Central memory CD8-positive, alpha-beta T cell (primary cell): ENCODE results near the gene PADI2.
"Not testable (repeated sequence)": the region's sequence is repeated elsewhere in the genome, so short reads cannot be mapped to it uniquely, and the experiment has no call there.

ENCODE experiments used
- ATAC-seq: fragments of 150-1000 bp; cut with Tn5 transposase; replicated peaks from 2 replicates; pipeline ENCODE4 v1.10.0; 2022; ENCODE audit warnings: mild to moderate bottlenecking, moderate FRiP score, moderate number of reproducible peaks; ENCODE audit not compliant: poor library complexity, severe bottlenecking; ENCODE audit errors: extremely low read depth
- DNase-seq, 2 donors: peaks; one replicate each; pipeline ENCODE4 v3.0.0; 2021; ENCODE audit warnings: low spot score in 2 of 2
- H3K27ac Mint-ChIP-seq: one replicate; pipeline ENCODE4 v1.8.0; 2022; ENCODE audit warnings: low read depth, mild to moderate bottlenecking, moderate library complexity, mixed read lengths
- H3K27me3 Mint-ChIP-seq: one replicate; pipeline ENCODE4 v1.8.0; 2022; ENCODE audit warnings: mixed read lengths
- H3K36me3 Mint-ChIP-seq: one replicate; pipeline ENCODE4 v1.8.0; 2022; ENCODE audit warnings: mild to moderate bottlenecking, moderate library complexity, mixed read lengths; ENCODE audit not compliant: insufficient read depth
- H3K4me1 Mint-ChIP-seq: one replicate; pipeline ENCODE4 v1.8.0; 2022; ENCODE audit warnings: mixed read lengths
- H3K4me3 Mint-ChIP-seq: one replicate; pipeline ENCODE4 v1.8.0; 2022; ENCODE audit warnings: mild to moderate bottlenecking, moderate library complexity, mixed read lengths
- H3K9me3 Mint-ChIP-seq: one replicate; pipeline ENCODE4 v1.8.0; 2022; ENCODE audit warnings: mixed read lengths

PADI2 gene

DNA sequence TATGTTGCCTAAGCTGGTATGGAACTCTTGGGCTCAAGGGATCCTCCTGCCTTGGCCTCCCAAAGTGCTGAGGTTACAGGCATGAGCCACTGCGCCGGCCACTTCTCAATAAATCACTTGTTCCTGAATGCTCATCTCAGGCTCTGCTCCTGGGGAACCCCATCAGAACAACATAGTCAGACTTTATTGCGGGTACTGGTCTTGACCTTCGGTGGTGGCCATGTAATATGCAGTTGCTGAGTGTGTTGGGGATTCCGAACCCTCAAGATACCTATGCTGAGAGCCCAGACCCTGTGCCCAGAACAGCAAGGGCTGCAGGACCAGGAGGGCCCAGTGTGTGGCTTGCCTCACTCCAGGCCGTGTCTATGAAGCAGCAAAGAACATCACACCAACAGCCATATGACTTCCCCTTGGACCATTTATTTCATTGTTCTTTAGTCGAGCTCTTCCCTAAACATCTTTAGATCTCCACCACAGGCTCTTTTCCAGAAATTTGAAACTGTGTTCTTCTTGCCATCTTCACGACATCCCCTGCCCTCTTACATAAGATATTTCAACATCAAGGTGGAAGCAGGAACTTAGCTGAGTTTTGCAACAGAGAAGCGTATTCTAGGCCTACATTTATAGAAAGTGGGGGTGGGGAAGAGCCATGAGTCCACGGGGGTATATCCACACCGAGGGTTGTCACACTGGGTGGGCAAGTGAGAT lies 52.7 kb downstream of the PADI2 start:
- no peaks in the 10 kb centered on the region for H3K9me3 Mint-ChIP-seq
- no peak overlapping the region for H3K27ac Mint-ChIP-seq
- no peaks in the 10 kb centered on the region for H3K36me3 Mint-ChIP-seq
- H3K27me3 Mint-ChIP-seq = no peaks in the 10 kb centered on the region
- no peak for ATAC-seq
- H3K4me1 Mint-ChIP-seq = no peaks in the 10 kb centered on the region
- H3K4me3 Mint-ChIP-seq = no peak overlapping the region
- DNase-seq = no peak

DNA sequence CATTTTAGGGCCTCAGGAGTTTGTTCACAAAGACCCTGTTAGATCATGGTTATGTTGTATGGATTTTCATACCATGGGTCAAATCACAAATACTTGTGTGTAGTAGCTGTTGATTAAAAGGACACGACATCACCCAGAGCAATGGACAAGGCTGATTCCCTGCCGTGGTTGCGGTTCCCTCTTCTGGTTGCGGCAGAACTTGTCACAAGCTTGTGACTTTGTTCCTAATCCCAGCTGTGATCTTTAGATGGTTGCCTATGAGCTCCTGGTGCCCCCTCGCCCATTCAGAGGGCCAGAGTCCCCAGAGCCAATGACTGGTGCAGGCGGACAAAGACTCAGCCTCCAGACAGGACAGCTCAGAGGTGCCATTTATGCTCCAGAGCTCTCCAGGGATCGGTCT lies 53.6 kb downstream of the PADI2 start:
- H3K36me3 Mint-ChIP-seq = no peaks in the 10 kb centered on the region
- H3K4me1 Mint-ChIP-seq = no peaks in the 10 kb centered on the region
- DNase-seq (no peak), ATAC-seq (no peak)
- H3K27ac Mint-ChIP-seq = no peak overlapping the region
- no peaks in the 10 kb centered on the region for H3K27me3 Mint-ChIP-seq
- no peak overlapping the region for H3K4me3 Mint-ChIP-seq
- H3K9me3 Mint-ChIP-seq = no peaks in the 10 kb centered on the region

DNA sequence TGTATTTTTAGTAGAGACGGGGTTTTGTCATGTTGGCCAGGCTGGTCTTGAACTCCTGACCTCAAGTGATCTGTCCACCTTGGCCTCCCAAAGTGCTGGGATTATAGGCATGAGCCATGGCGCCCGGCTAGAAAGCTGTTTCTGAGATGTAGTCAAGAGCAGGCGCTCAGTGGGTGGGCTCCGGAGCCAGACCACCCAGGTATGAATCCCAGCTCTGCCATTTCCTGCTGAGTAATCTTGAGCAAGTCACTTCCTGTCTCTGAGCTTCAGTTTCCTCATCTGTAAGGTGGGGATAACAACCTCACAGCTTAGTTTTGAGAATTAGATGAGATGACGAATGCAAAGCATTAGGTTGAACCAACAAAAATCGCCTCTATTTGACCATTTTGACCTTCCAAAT lies 56.5 kb downstream of the PADI2 start:
- H3K9me3 Mint-ChIP-seq, DNase-seq, H3K4me1 Mint-ChIP-seq, H3K4me3 Mint-ChIP-seq, H3K36me3 Mint-ChIP-seq, ATAC-seq, H3K27ac Mint-ChIP-seq: not testable (repeated sequence)
- H3K27me3 Mint-ChIP-seq = peaks cover 18% of the 10 kb centered on the region

DNA sequence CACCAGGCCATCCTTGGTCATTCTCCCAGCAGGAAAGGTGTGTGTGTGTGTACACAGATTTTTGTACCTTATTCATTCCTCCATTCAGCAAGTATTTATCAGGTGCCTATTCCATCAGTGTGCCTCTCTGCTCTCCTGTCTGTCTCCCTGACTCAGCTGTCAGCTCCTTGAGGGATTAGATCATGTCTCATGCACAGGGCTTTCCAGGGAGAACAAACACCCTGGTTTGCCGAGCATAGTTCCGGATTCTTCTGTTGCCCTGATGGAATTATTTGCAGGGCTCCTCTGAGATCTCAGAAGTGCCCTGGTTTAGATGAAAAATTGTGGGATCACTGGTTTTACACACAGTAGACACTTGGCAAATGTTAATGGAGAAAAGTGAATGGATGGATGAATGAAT lies 57.4 kb downstream of the PADI2 start:
- Mint-ChIP-seq H3K36me3 (no peaks in the 10 kb centered on the region), H3K9me3 (no peaks in the 10 kb centered on the region), H3K27ac (no peak overlapping the region), H3K27me3 (peaks cover 20% of the 10 kb centered on the region), H3K4me1 (no peaks in the 10 kb centered on the region), H3K4me3 (no peak overlapping the region)
- DNase-seq (no peak), ATAC-seq (no peak)

DNA sequence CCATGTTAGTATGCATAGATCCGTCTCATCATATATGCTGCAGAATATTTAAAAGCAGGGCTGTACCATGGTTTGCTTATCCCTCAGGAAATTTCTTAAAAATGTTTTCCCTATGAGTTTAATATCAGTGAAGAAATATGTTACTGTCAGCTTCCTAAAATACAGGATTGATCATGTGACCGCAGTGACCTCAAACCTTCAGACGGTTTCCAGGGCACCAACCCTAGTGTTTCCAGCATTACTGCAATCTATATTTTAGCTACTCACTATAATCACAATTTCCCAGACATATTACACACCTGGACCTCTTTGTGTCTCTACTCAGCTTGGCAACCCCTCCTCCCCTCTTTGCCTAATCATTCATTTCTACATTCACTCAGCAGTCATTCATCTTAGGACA lies 57.8 kb downstream of the PADI2 start:
- ATAC-seq (no peak), DNase-seq (no peak)
- no peaks in the 10 kb centered on the region for H3K36me3 Mint-ChIP-seq
- H3K27me3 Mint-ChIP-seq = peaks cover 20% of the 10 kb centered on the region
- H3K4me1 Mint-ChIP-seq = no peaks in the 10 kb centered on the region
- no peaks in the 10 kb centered on the region for H3K9me3 Mint-ChIP-seq
- H3K27ac Mint-ChIP-seq = no peak overlapping the region
- no peak overlapping the region for H3K4me3 Mint-ChIP-seq

DNA sequence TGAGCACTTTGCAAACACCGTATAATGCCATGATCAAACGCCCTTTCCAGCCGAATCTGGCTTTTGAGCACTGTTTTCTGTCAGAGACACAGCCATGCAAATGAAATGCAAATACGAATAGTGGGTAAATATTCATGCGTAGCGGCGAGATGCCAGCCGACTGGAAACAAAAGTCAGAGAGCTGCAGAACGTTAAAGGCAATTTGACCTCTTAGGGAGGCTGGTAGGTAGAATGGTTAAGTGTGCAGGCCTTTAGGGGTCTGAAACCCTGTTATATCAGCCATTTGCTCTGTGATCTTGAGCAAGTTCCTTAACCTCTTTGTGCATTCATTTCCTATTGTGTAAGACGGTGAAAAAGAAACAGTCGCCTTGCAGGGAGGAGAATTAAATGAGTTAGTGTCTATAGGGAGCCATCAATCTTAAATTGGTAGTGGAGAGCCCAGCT lies 58.9 kb downstream of the PADI2 start:
- Mint-ChIP-seq H3K4me3 (no peak overlapping the region), H3K27me3 (peaks cover 20% of the 10 kb centered on the region), H3K9me3 (no peaks in the 10 kb centered on the region), H3K4me1 (no peaks in the 10 kb centered on the region), H3K27ac (no peak overlapping the region), H3K36me3 (no peaks in the 10 kb centered on the region)
- ATAC-seq (no peak), DNase-seq (no peak)

DNA sequence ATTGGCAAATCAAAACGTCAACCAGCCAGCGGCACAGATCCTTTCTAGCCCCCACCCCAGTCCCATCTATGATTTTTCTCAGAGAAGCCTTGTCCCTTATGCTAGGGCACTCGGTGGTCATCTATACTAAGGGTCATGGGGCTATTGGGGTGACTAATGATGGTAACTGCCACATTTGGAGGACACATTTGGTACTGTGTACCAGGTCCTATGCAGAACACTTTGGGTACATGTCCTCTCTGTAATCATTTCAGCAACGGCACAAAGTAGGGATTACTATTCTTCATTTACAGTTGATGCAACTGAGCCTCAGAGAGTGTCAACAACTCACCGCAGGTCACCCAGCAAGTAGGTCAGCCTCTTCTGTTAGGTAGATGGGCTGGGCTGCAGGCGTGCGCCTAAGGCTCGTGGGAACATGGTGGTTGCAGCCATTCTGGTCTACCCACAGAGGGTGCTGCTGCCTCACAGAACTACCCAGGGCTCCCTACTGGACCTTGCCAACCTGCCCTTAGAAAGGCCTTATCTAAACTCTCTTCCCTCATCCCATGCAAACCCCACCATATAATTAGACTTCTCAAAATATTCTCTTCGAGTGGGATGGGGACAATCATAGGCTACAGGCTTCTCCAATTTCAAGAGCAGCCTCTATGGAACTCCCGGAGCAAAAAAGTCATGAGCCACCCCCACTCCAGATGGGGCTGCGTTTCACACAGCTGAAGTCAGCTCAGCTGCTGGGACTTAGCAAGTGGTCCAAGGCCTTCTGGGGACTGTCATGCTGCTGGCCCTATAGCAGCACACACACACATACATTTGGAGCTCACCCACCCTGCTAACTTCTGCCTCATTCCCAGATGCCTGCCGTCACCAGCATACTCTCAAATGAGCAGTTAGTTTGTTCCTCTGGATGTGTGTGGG lies 59.6 kb downstream of the PADI2 start:
- Mint-ChIP-seq H3K27ac (no peak overlapping the region), H3K9me3 (no peaks in the 10 kb centered on the region)
- DNase-seq = no peak

DNA sequence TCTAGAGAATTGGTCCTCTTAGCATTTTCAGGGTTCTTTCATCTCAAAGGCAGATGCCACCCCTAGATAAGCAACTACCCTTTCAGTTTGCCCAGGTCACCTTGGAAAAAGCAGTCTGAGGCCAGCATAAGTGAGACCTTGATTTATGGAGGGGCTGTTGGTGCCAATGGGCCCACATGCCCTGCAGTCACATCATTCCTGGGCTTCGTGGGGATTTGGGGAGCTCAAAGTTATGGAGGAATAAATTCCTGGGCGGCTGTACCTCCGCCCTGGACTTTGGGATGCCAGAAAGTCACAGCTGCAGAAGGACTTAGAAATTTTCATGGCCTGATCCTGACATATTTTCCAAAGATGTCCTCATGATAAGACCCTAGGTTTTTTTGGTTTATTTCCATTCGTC lies 62.7 kb downstream of the PADI2 start:
- ATAC-seq = no peak
- Mint-ChIP-seq H3K27me3 (peaks cover 20% of the 10 kb centered on the region), H3K4me3 (no peak overlapping the region)

More for the DNA sequence above, 59.6 kb downstream of the PADI2 start:
- Mint-ChIP-seq H3K27me3 (peaks cover 20% of the 10 kb centered on the region), H3K4me3 (no peak overlapping the region), H3K4me1 (no peaks in the 10 kb centered on the region), H3K36me3 (no peaks in the 10 kb centered on the region)
- ATAC-seq = peak; percentile 49

DNA sequence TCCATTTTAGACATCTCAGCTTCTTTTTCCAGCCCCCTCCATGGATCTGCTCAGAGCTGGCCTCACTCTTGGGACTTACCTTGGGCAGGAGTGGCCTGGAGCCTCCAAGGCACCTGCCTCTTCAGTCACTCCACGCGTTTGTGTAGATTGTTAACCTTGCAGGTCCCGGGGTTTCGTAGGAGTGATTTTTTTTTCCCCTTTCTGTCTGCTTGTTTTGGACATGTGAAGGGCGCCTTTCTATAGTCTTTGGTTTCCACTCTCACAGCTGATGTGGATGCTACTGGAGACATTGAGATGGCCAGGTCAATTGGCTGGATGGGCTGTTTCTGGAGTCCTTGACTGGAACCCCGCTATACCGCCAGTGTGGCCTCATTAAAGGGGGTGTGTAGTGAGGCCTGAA lies 63.5 kb downstream of the PADI2 start:
- H3K4me1 Mint-ChIP-seq = peaks cover 19% of the 10 kb centered on the region
- H3K36me3 Mint-ChIP-seq = peaks cover 13% of the 10 kb centered on the region
- H3K9me3 Mint-ChIP-seq = no peaks in the 10 kb centered on the region
- DNase-seq (no peak), ATAC-seq (no peak)
- H3K4me3 Mint-ChIP-seq = no peak overlapping the region
- peaks cover 20% of the 10 kb centered on the region for H3K27me3 Mint-ChIP-seq
- no peak overlapping the region for H3K27ac Mint-ChIP-seq

More for the DNA sequence above, 62.7 kb downstream of the PADI2 start:
- H3K36me3 Mint-ChIP-seq = peaks cover 5% of the 10 kb centered on the region
- peaks cover 13% of the 10 kb centered on the region for H3K4me1 Mint-ChIP-seq
- H3K9me3 Mint-ChIP-seq = no peaks in the 10 kb centered on the region
- H3K27ac Mint-ChIP-seq = no peak overlapping the region
- DNase-seq = no peak

DNA sequence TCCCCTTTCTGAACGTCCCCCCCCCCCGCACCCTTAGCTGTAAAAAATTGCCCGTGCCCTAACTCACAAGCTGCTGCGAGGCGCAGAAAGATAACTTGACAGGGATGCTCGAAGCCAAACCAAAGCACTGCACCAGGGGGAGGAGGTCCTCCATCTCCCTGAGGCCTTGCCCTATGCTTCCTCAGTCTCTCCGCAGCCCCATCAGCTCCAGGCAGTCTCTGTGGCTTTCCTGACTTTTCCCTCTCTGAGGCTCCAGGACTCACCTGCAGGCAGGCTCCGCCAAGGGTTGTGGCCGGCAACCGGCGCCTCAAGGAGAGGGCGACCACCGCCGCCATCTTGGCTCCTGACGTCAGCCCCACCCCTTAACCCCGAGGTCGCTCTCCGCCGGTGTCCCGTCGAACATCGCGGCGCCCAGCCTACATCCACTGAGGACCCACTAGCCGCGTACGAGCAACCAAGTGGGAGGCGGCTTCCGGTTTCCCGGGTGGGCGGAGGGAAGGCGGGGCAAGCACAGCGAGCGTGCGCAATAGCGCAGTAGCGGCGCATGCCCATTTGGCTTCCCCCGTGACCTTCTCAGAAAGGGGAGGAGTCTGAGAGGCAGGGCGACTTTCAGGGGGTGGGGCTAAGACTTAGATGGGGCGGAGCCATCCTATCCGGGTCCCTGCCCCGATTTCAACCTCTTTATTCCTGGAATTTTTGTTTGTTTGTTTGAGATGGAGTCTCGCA lies 65.4 kb downstream of the PADI2 start, which contains the start of gene SDHB:
Gene SDHB (minus strand): TSS at position 348 of the 726 bp plus-strand sequence. CDS start 13 bp downstream, at position 335.
- H3K27ac Mint-ChIP-seq = peak within 1 kb of the TSS; percentile 96
- peak; percentile 100 for ATAC-seq
- peaks cover 12% of the 10 kb centered on the region for H3K27me3 Mint-ChIP-seq

DNA sequence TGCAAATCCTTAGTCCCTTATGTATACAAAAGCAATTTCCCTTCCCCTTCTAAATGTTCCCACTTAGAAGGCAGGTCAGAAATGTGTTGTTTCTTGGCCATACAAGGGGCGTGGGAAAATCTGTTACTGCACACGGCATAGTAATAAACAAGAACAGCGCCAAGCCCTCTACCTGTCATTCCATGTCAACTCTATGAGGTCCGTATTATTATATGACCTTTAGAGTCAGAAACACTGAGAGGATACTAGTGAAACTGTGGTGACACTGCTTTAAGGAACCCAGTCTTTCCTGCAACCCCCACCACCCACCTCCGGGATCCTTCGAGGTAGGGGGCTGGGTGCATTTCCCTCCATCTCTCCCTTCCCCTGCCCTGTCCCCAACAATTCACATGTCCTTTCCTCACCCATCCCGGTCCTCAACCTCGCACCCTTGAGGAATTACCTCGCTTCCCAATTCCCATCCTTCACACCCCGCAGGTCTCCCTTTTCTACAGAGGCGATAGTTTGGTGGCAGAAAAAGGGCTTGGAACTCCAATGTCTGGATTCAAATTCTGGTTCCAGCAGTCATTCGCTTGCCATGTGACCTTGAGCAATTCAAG lies 66.1 kb downstream of the PADI2 start:
- Mint-ChIP-seq H3K27me3 (peaks cover 6% of the 10 kb centered on the region), H3K9me3 (no peaks in the 10 kb centered on the region), H3K4me1 (peaks cover 20% of the 10 kb centered on the region), H3K36me3 (peaks cover 26% of the 10 kb centered on the region), H3K27ac (peak overlapping the region; percentile 96), H3K4me3 (peak overlapping the region; percentile 98)
- DNase-seq (no peak), ATAC-seq (no peak)

More for the DNA sequence above, 65.4 kb downstream of the PADI2 start, which contains the start of gene SDHB:
- peak within 1 kb of the TSS; percentile 98 for H3K4me3 Mint-ChIP-seq
- H3K36me3 Mint-ChIP-seq = peaks cover 26% of the 10 kb centered on the region
- DNase-seq = peak; percentile 100
- peaks cover 19% of the 10 kb centered on the region for H3K4me1 Mint-ChIP-seq
- H3K9me3 Mint-ChIP-seq = no peaks in the 10 kb centered on the region

DNA sequence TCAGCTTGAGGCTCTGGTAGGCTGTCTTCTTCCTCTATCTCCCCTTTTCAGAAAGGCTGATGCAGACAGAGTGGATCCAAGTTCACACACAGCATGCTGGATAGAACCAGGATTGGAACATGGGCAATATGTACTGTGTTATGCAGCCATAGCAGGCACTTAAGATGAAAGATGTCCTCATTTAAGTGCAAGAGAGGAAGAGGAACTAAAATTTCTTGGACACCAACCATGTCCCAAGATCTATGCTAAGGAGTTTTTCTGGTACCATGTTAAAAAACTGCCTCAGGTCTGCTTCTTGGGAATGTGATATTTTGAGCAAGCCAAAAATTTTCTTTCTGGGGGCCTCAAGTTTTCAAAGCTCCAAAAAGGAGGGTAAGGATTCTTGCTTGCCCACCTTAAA lies 66.6 kb downstream of the PADI2 start:
- no peak for ATAC-seq
- peaks cover 28% of the 10 kb centered on the region for H3K36me3 Mint-ChIP-seq

More for the DNA sequence above, 66.6 kb downstream of the PADI2 start:
- Mint-ChIP-seq H3K4me1 (peaks cover 25% of the 10 kb centered on the region), H3K9me3 (no peaks in the 10 kb centered on the region), H3K27me3 (peaks cover under 1% of the 10 kb centered on the region), H3K27ac (no peak overlapping the region), H3K4me3 (peak overlapping the region; percentile 98)
- no peak for DNase-seq
